ENCODE results near the gene ADD1.

DNA sequence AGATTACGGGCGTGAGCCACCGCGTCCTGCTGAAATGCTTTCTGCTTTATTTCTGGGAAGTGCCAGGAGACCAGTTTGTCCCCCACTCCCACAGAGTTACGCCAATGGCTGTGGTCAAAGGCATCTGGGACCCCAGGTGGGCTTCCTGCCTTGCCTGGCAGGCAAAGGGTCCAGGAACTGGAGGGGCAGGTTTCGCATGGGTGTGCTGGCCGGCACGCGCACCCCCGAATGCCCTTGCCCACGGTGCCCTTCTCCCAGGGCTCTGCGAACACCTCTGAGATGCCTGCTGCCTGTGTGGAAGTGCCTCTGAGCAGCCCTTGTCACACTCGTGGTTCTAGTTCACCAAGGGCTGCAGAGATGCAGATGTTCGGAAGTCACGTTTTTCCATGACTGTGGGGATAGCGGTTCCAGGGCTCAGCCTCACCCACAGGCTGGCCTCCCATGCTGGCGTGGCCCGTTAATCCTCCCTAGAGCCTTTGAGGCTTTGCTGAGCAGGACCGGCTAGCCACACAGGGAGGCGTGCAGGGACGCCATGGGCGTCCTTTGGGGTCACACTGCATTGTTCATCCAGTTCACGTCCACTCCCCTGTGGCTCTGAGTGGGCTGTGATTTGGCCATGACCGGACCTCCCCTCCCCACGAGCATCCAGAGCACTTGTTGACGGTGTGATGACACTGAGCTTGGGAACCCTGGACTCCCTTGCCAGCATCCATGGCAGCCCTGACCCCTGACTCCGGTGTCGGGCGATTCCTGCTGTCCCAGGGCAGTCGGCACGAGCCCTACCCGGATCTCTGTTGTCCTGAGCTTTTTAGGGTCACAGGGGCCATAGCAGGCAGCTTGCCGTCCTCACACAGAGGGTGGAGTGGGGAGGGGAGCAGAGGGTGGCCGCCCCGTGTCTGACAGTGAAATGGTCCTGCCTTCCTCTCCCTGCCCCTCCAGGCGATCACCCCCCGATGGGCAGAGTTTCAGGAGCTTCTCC, 12.7 kb upstream of the ADD1 start:
- TF ChIP-seq, protein P1, sequence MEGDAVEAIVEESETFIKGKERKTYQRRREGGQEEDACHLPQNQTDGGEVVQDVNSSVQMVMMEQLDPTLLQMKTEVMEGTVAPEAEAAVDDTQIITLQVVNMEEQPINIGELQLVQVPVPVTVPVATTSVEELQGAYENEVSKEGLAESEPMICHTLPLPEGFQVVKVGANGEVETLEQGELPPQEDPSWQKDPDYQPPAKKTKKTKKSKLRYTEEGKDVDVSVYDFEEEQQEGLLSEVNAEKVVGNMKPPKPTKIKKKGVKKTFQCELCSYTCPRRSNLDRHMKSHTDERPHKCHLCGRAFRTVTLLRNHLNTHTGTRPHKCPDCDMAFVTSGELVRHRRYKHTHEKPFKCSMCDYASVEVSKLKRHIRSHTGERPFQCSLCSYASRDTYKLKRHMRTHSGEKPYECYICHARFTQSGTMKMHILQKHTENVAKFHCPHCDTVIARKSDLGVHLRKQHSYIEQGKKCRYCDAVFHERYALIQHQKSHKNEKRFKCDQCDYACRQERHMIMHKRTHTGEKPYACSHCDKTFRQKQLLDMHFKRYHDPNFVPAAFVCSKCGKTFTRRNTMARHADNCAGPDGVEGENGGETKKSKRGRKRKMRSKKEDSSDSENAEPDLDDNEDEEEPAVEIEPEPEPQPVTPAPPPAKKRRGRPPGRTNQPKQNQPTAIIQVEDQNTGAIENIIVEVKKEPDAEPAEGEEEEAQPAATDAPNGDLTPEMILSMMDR (IDR thresholded peaks at IDR 0.05): no peak
- no peak for TF ChIP-seq POLR2A (IDR thresholded peaks at IDR 0.05)

Measured in right lobe of liver (tissue), 4 donors.